Measurements from ENCODE around the gene MAP3K1. TPM values are rescaled to one million over a fixed set of nuclear protein-coding genes. Genes with fewer than 3 reads are reported as not detected.
A peak's percentile ranks its signal among the peaks of the same experiment; 100 is the strongest.

Gene MAP3K1
- total and polyA plus RNA-seq, 2 experiments from 2014 or later = 12.0 to 38.2 TPM

DNA sequence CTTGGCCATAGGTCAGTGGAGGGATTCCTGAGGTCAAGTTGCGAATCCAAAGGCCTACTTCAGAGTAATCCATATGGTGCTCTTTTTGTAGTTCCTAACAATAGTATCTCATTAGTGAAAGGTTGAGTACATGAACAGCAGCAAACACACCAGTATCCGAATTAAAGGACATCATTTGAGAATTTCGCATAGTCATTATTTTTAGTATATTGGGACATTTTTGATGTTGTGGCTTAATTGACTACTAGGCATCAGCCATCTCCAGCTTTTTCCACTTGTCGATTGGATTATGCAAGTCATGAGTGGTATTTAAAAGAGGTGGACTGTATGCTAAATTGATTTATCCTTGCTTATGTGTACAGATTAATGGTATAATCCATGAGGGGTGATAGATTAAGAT lies 23.7 kb downstream of the MAP3K1 start:
- Histone ChIP-seq H4K20me1 (ENCODE audit: insufficient read depth, poor library complexity, severe bottlenecking) (peaks cover 47% of the 10 kb centered on the region), H3K9me3 (ENCODE audit: low read depth) (no peaks in the 10 kb centered on the region), H3K36me3 (replicated peaks; ENCODE audit: insufficient read depth, low read depth) (no peaks in the 10 kb centered on the region), H3K27me3 (no peaks in the 10 kb centered on the region), H3K9me2 (replicated peaks; ENCODE audit: insufficient read depth) (no peaks in the 10 kb centered on the region), H2AFZ (no peak overlapping the region), H3K4me1 (ENCODE audit: insufficient read depth) (peaks cover 13% of the 10 kb centered on the region), H3K27ac (peak overlapping the region; percentile 21), H3K4me2 (peak overlapping the region; percentile 67), H3K4me3 (no peak overlapping the region), H3K79me2 (peaks cover 97% of the 10 kb centered on the region)
- DNase-seq (ENCODE audit: low spot score) = no peak
- WGBS (ENCODE audit: low lambda C conversion rate, missing lambda C conversion rate) = 93% methylated on average over 4 of the region's 4 CpGs
- TF ChIP-seq, protein P1, sequence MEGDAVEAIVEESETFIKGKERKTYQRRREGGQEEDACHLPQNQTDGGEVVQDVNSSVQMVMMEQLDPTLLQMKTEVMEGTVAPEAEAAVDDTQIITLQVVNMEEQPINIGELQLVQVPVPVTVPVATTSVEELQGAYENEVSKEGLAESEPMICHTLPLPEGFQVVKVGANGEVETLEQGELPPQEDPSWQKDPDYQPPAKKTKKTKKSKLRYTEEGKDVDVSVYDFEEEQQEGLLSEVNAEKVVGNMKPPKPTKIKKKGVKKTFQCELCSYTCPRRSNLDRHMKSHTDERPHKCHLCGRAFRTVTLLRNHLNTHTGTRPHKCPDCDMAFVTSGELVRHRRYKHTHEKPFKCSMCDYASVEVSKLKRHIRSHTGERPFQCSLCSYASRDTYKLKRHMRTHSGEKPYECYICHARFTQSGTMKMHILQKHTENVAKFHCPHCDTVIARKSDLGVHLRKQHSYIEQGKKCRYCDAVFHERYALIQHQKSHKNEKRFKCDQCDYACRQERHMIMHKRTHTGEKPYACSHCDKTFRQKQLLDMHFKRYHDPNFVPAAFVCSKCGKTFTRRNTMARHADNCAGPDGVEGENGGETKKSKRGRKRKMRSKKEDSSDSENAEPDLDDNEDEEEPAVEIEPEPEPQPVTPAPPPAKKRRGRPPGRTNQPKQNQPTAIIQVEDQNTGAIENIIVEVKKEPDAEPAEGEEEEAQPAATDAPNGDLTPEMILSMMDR (IDR thresholded peaks at IDR 0.05; ENCODE audit: poor library complexity) = no peak
- no peak for TF ChIP-seq EZH2 (IDR thresholded peaks at IDR 0.05; ENCODE audit: borderline replicate concordance)
- TF ChIP-seq EZH2phosphoT487 (IDR thresholded peaks at IDR 0.05; ENCODE audit: low read depth, severe bottlenecking, unreplicated experiment) = no peak

- TF ChIP-seq EZH2phosphoT487 (IDR thresholded peaks at IDR 0.05; ENCODE audit: low read depth, severe bottlenecking, unreplicated experiment) (no peak), EZH2 (IDR thresholded peaks at IDR 0.05; ENCODE audit: borderline replicate concordance) (no peak)
- TF ChIP-seq, protein P1 (IDR thresholded peaks at IDR 0.05; ENCODE audit: poor library complexity) = no peak
- H3K79me2 ChIP-seq = peaks cover 96% of the 10 kb centered on the region
- H3K27me3 ChIP-seq = no peaks in the 10 kb centered on the region
- no peaks in the 10 kb centered on the region for H3K9me3 ChIP-seq (ENCODE audit: low read depth)
- H2AFZ ChIP-seq = no peak overlapping the region
- DNase-seq (ENCODE audit: low spot score) = no peak
- peaks cover 13% of the 10 kb centered on the region for H3K4me1 ChIP-seq (ENCODE audit: insufficient read depth)
- no peaks in the 10 kb centered on the region for H3K9me2 ChIP-seq (replicated peaks; ENCODE audit: insufficient read depth)
- no peaks in the 10 kb centered on the region for H3K36me3 ChIP-seq (replicated peaks; ENCODE audit: insufficient read depth, low read depth)
- H4K20me1 ChIP-seq (ENCODE audit: insufficient read depth, poor library complexity, severe bottlenecking) = peaks cover 44% of the 10 kb centered on the region
- no peak overlapping the region for H3K4me2 ChIP-seq
- H3K27ac ChIP-seq = no peak overlapping the region
- 97% methylated on average over 7 of the region's 7 CpGs for WGBS (ENCODE audit: low lambda C conversion rate, missing lambda C conversion rate)
- no peak overlapping the region for H3K4me3 ChIP-seq
Measured at GRCh38 chr5:56840597-56840996, 25.2 kb downstream of the MAP3K1 start.

- H3K9me2 ChIP-seq (replicated peaks; ENCODE audit: insufficient read depth) = no peaks in the 10 kb centered on the region
- WGBS (ENCODE audit: low lambda C conversion rate, missing lambda C conversion rate) = 72% methylated on average over 2 of the region's 2 CpGs
- H3K27me3 ChIP-seq = no peaks in the 10 kb centered on the region
- no peak for DNase-seq (ENCODE audit: low spot score)
- H3K4me1 ChIP-seq (ENCODE audit: insufficient read depth) = peaks cover 21% of the 10 kb centered on the region
- TF ChIP-seq EZH2phosphoT487 (IDR thresholded peaks at IDR 0.05; ENCODE audit: low read depth, severe bottlenecking, unreplicated experiment) (no peak), EZH2 (IDR thresholded peaks at IDR 0.05; ENCODE audit: borderline replicate concordance) (no peak)
- TF ChIP-seq, protein P1 (IDR thresholded peaks at IDR 0.05; ENCODE audit: poor library complexity) = no peak
- H3K79me2 ChIP-seq = peaks cover 99% of the 10 kb centered on the region
- H3K36me3 ChIP-seq (replicated peaks; ENCODE audit: insufficient read depth, low read depth) = no peaks in the 10 kb centered on the region
- H3K9me3 ChIP-seq (ENCODE audit: low read depth) = no peaks in the 10 kb centered on the region
- H3K27ac ChIP-seq = no peak overlapping the region
- peaks cover 65% of the 10 kb centered on the region for H4K20me1 ChIP-seq (ENCODE audit: insufficient read depth, poor library complexity, severe bottlenecking)
- no peak overlapping the region for H3K4me3 ChIP-seq
- no peak overlapping the region for H2AFZ ChIP-seq
- no peak overlapping the region for H3K4me2 ChIP-seq
Measured at GRCh38 chr5:56845277-56845676, 29.9 kb downstream of the MAP3K1 start.
